ENCODE results near the gene RTEL1.
A peak's percentile ranks its signal among the peaks of the same experiment; 100 is the strongest.

DNA sequence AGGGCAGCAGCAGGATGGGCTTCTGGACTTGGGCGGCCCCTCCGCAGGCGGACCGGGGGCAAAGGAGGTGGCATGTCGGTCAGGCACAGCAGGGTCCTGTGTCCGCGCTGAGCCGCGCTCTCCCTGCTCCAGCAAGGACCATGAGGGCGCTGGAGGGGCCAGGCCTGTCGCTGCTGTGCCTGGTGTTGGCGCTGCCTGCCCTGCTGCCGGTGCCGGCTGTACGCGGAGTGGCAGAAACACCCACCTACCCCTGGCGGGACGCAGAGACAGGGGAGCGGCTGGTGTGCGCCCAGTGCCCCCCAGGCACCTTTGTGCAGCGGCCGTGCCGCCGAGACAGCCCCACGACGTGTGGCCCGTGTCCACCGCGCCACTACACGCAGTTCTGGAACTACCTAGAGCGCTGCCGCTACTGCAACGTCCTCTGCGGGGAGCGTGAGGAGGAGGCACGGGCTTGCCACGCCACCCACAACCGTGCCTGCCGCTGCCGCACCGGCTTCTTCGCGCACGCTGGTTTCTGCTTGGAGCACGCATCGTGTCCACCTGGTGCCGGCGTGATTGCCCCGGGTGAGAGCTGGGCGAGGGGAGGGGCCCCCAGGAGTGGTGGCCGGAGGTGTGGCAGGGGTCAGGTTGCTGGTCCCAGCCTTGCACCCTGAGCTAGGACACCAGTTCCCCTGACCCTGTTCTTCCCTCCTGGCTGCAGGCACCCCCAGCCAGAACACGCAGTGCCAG lies 38.7 kb downstream of the RTEL1 start, which contains the start of gene TNFRSF6B:
- TF ChIP-seq, protein P1, sequence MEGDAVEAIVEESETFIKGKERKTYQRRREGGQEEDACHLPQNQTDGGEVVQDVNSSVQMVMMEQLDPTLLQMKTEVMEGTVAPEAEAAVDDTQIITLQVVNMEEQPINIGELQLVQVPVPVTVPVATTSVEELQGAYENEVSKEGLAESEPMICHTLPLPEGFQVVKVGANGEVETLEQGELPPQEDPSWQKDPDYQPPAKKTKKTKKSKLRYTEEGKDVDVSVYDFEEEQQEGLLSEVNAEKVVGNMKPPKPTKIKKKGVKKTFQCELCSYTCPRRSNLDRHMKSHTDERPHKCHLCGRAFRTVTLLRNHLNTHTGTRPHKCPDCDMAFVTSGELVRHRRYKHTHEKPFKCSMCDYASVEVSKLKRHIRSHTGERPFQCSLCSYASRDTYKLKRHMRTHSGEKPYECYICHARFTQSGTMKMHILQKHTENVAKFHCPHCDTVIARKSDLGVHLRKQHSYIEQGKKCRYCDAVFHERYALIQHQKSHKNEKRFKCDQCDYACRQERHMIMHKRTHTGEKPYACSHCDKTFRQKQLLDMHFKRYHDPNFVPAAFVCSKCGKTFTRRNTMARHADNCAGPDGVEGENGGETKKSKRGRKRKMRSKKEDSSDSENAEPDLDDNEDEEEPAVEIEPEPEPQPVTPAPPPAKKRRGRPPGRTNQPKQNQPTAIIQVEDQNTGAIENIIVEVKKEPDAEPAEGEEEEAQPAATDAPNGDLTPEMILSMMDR (IDR thresholded peaks at IDR 0.05) = no peak
- peak in 1 of 2 donors; percentile 43 for TF ChIP-seq POLR2AphosphoS5 (IDR thresholded peaks at IDR 0.05; ENCODE audit: insufficient read depth in 1 of 2, low read depth in 1 of 2)
